Liver (tissue), 9 donors: ENCODE data around the gene MFRP. TPM values are rescaled to one million over a fixed set of nuclear protein-coding genes. Genes with fewer than 3 reads are reported as not detected.
A peak's percentile ranks its signal among the peaks of the same experiment; 100 is the strongest.

ENCODE experiments used
- DNase-seq: peaks from one replicate; pipeline ENCODE4 v3.0.0-alpha.2; 2017; ENCODE audit warnings: low spot score
- H3K27ac ChIP-seq, 2 donors: one replicate each; pipeline ENCODE4 v1.7.0; 2013; ENCODE audit warnings: inconsistent platforms in 2 of 2, low read length in 2 of 2, control low read depth in 1 of 2, low read depth in 1 of 2, mild to moderate bottlenecking in 1 of 2
- H3K27me3 ChIP-seq, 4 donors: one replicate each; pipeline versions ENCODE4 v1.6.1 to v1.7.0; 2013; ENCODE audit warnings: low read length in 3 of 4, inconsistent platforms in 1 of 4, mild to moderate bottlenecking in 1 of 4, moderate library complexity in 1 of 4; ENCODE audit not compliant: control insufficient read depth in 4 of 4, insufficient read depth in 4 of 4
- H3K36me3 ChIP-seq, 4 donors: one replicate each; pipeline versions ENCODE4 v1.6.1 to v1.7.0; 2013; ENCODE audit warnings: low read length in 3 of 4, mild to moderate bottlenecking in 3 of 4, low read depth in 1 of 4, moderate library complexity in 1 of 4; ENCODE audit not compliant: control insufficient read depth in 4 of 4, insufficient read depth in 3 of 4
- H3K4me1 ChIP-seq, 4 donors: one replicate each; pipeline versions ENCODE4 v1.6.1 to v1.7.0; 2013; ENCODE audit warnings: low read length in 3 of 4, mild to moderate bottlenecking in 3 of 4, moderate library complexity in 1 of 4; ENCODE audit not compliant: control insufficient read depth in 4 of 4, insufficient read depth in 4 of 4
- H3K4me3 ChIP-seq, 3 donors: one replicate each; pipeline versions ENCODE4 v1.6.1 to v1.7.0; 2013; ENCODE audit warnings: low read length in 3 of 3, control low read depth in 1 of 3, low read depth in 1 of 3, mild to moderate bottlenecking in 1 of 3
- H3K9ac ChIP-seq, 2 donors: one replicate each; pipeline ENCODE4 v1.7.0; 2013; ENCODE audit warnings: low read length in 2 of 2, mild to moderate bottlenecking in 2 of 2, moderate library complexity in 2 of 2, control low read depth in 1 of 2, low read depth in 1 of 2
- H3K9me3 ChIP-seq, 4 donors: one replicate each; pipeline versions ENCODE4 v1.6.1 to v1.7.0; 2013; ENCODE audit warnings: low read length in 3 of 4; ENCODE audit not compliant: control insufficient read depth in 4 of 4
- ATF3 ChIP-seq: IDR thresholded peaks from 2 replicates; pipeline ENCODE4 v1.6.1; 2016; ENCODE audit warnings: antibody characterized with exemption
- CTCF ChIP-seq: fragments of 150-350 bp; IDR thresholded peaks from 2 replicates; pipeline ENCODE4 v1.5.1; 2017; ENCODE audit warnings: improper control_type of control experiment, low read depth, low read length; ENCODE audit not compliant: missing input control
- FOXA1 ChIP-seq: IDR thresholded peaks from 2 replicates; pipeline ENCODE4 v1.6.1; 2016; ENCODE audit warnings: antibody characterized with exemption
- FOXA2 ChIP-seq: IDR thresholded peaks from 2 replicates; pipeline ENCODE4 v1.6.1; 2016; ENCODE audit warnings: antibody characterized with exemption
- HNF4A ChIP-seq, 2 donors: conservative IDR thresholded peaks; 2 replicates each; pipeline ENCODE4 v1.6.1; 2016; ENCODE audit warnings: antibody characterized with exemption in 2 of 2, mild to moderate bottlenecking in 2 of 2
- HNF4G ChIP-seq: IDR thresholded peaks from 2 replicates; pipeline ENCODE4 v1.6.1; 2016; ENCODE audit warnings: antibody characterized with exemption
- JUND ChIP-seq, 2 donors: IDR thresholded peaks; 2 replicates each; pipeline ENCODE4 v1.6.1; 2016; ENCODE audit warnings: antibody characterized with exemption in 2 of 2
- MAX ChIP-seq: IDR thresholded peaks from 2 replicates; pipeline ENCODE4 v1.6.1; 2016; ENCODE audit warnings: antibody characterized with exemption
- NR2F2 ChIP-seq: IDR thresholded peaks from 2 replicates; pipeline ENCODE4 v1.6.1; 2016; ENCODE audit warnings: antibody characterized with exemption
- RAD21 ChIP-seq, 2 donors: IDR thresholded peaks; 2 replicates each; pipeline ENCODE4 v1.6.1; 2016; ENCODE audit warnings: antibody characterized with exemption in 2 of 2, mild to moderate bottlenecking in 2 of 2
- RXRA ChIP-seq, 2 donors: IDR thresholded peaks; 2 replicates each; pipeline ENCODE4 v1.6.1; 2017 to 2018; ENCODE audit warnings: antibody characterized with exemption in 2 of 2, mild to moderate bottlenecking in 1 of 2
- SP1 ChIP-seq: IDR thresholded peaks from 2 replicates; pipeline ENCODE4 v1.6.1; 2018; ENCODE audit warnings: antibody characterized with exemption, mild to moderate bottlenecking
- TAF1 ChIP-seq: conservative IDR thresholded peaks from 2 replicates; pipeline ENCODE4 v1.6.1; 2016; ENCODE audit warnings: antibody characterized with exemption, mild to moderate bottlenecking
- ZBTB33 ChIP-seq: IDR thresholded peaks from 2 replicates; pipeline ENCODE4 v1.6.1; 2016; ENCODE audit warnings: antibody characterized with exemption
- WGBS: extraction: QIAGEN DNeasy Blood & Tissue Kit; methylation state at CpG from one replicate; pipeline ENCODE4 v1.1.7; 2013; 5-methylcytosine and 5-hydroxymethylcytosine counted together
- polyA plus RNA-seq, 2 donors: library from polyadenylated mRNA; stranded (reverse) in 1 of 2; unstranded in 1 of 2; fragments of 200-250 nt in 1 of 2; fragments of >200 nt in 1 of 2; fragmentation: Nextera tagmentation in 1 of 2; extraction: Ambion mirVana in 1 of 2; gene quantifications; one replicate each; pipeline versions ENCODE4 v1.2.1 to v1.2.3, GENCODE V29; 2013 to 2015
- total RNA-seq, 2 donors: library from RNA; depleted of rRNA; stranded (reverse); fragments of >200 nt; gene quantifications; one replicate each; pipeline ENCODE4 v1.2.3, GENCODE V29; 2014
- donor health status: healthy.
- donor health status: healthy.
- donor health status: healthy.
- donor health status: healthy.
- donor health status: healthy.

The MFRP gene
- total and polyA plus RNA-seq, 4 donors = not detected

- H3K4me1 ChIP-seq = peaks cover 7 to 33% (median 16%) of the 10 kb centered on the region in 4 donors
- H3K36me3 ChIP-seq = no peaks in the 10 kb centered on the region
- H3K9me3 ChIP-seq = no peaks in the 10 kb centered on the region
- peak within 1 kb of the TSS in 1 of 3 donors; percentile 46 for H3K4me3 ChIP-seq
- H3K27me3 ChIP-seq = peaks cover 0 to 2% (median 0%) of the 10 kb centered on the region in 4 donors
- no peak for DNase-seq
- WGBS = 12% methylated on average over 53 of the region's 53 CpGs
- peak within 1 kb of the TSS; percentile 60 to 78 for H3K27ac ChIP-seq
- TF ChIP-seq HNF4G (no peak), SP1 (peak; percentile 34), CTCF (no peak), ZBTB33 (no peak), MAX (no peak), FOXA2 (no peak)
- H3K9ac ChIP-seq = no peak within 1 kb of the TSS
These were observed 5.9 kb downstream of the MFRP start, which contains the start of gene C1QTNF5 for GRCh38 chr11:119340335-119341221. Gene C1QTNF5 (minus strand): TSS chr11:119340883. CDS start chr11:119340397, 486 bp downstream.

GRCh38 chr11:119339589-119340334 is 6.7 kb downstream of the MFRP start:
- peak; percentile 74 for DNase-seq
- Histone ChIP-seq H3K36me3 (no peaks in the 10 kb centered on the region), H3K9me3 (no peaks in the 10 kb centered on the region), H3K27ac (peak overlapping the region; percentile 60 to 78), H3K27me3 (peaks cover 0 to 2% (median 0%) of the 10 kb centered on the region in 4 donors), H3K4me3 (peak overlapping the region in 1 of 3 donors; percentile 46), H3K4me1 (peaks cover 13 to 41% (median 24%) of the 10 kb centered on the region in 4 donors), H3K9ac (no peak overlapping the region)
- TF ChIP-seq RXRA (IDR thresholded peaks at IDR 0.05) (no peak), TAF1 (no peak), NR2F2 (no peak), JUND (IDR thresholded peaks at IDR 0.05) (no peak), FOXA2 (no peak), FOXA1 (no peak), RAD21 (IDR thresholded peaks at IDR 0.05) (peak; percentile 22 to 62), ATF3 (no peak), CTCF (peak; percentile 61), HNF4A (conservative IDR thresholded peaks at IDR 0.05) (no peak), ZBTB33 (no peak)
- WGBS = 4% methylated on average over 86 of the region's 86 CpGs
